Measurements from ENCODE around the gene SDHC. TPM values are rescaled to one million over a fixed set of nuclear protein-coding genes. Genes with fewer than 3 reads are reported as not detected.
"Not testable (repeated sequence)": the region's sequence is repeated elsewhere in the genome, so short reads cannot be mapped to it uniquely, and the experiment has no call there.

SDHC gene
- polyA plus RNA-seq, 1 of the 3 experiments (the other 2 are of a cell fraction) = 195 TPM

DNA sequence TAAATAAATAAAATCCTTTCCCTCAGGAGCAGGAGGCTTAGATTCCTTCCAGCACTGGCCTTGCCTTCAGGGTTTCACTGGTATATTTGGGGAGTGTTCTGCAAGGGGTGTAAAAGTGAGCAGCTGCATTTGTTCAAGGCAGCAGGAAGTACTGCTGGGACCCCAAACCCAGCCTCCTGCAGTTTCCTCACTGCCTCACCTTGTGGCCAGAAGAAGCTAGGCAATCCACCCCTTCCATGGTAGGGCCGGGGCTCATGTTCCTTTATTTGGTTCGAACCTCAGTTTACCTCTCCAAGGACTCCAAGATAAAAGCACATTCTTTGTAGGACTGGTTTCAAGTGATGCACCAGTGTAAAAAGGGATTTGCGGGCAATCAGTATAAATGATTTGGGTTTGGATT is 74.5 kb downstream of the SDHC start (continued):
- TF ChIP-seq RXRA (IDR thresholded peaks at IDR 0.05; ENCODE audit: borderline replicate concordance, low read depth) = no peak

- not testable (repeated sequence) for H3K4me1 ChIP-seq (ENCODE audit: control insufficient read depth in 1 of 2, insufficient read depth in 2 of 2, low read depth in 1 of 2, low read length in 1 of 2); DNase-seq; H3K27me3 ChIP-seq (ENCODE audit: insufficient read depth); H4K20me1 ChIP-seq (ENCODE audit: insufficient read depth); H3K79me2 ChIP-seq (ENCODE audit: insufficient read depth); H3K36me3 ChIP-seq (replicated peaks in 1 of 2; ENCODE audit: control insufficient read depth in 1 of 2, insufficient read depth in 2 of 2, low read length in 1 of 2); H3K9me2 ChIP-seq; H3F3A ChIP-seq (replicated peaks; ENCODE audit: insufficient read depth); H3K9me3 ChIP-seq
- POLR2A ChIA-PET = interaction anchor here (0.7 to 2.0 kb wide), 5 partner anchors 83 to 191 kb away, joined by 3 to 10 read pairs (median 4); partner anchors contain the start of genes NDUFS2 and TOMM40L
- CTCF ChIA-PET = interaction anchor here (1.0 to 2.0 kb wide), 4 partner anchors 14 to 224 kb away, joined by 3 to 10 read pairs (median 4); partner anchors contain the start of genes NDUFS2 and TOMM40L
- Histone ChIP-seq H2AFZ (ENCODE audit: low read depth) (peak overlapping the region; percentile 84), H3K4me2 (peak overlapping the region; percentile 67), H3K9ac (peak overlapping the region; percentile 72), H3K27ac (ENCODE audit: low read depth in 2 of 2, low read length in 1 of 2) (peak overlapping the region; percentile 79 to 96; a peak in 3 of 4 replicates), H3K4me3 (ENCODE audit: low read depth in 2 of 2, low read length in 1 of 2) (peak overlapping the region; percentile 58 to 62)
- 85% methylated on average over 16 of the region's 16 CpGs for WGBS (ENCODE audit: low lambda C conversion rate)
Observed at GRCh38 chr1:161389158-161389557, 75.0 kb downstream of the SDHC start.

GRCh38 chr1:161389691-161390558 is 75.7 kb downstream of the SDHC start:
- Histone ChIP-seq H3K27ac (ENCODE audit: low read depth in 2 of 2, low read length in 1 of 2) (peak overlapping the region; percentile 79 to 96), H3K36me3 (replicated peaks in 1 of 2; ENCODE audit: control insufficient read depth in 1 of 2, insufficient read depth in 2 of 2, low read length in 1 of 2) (no peaks in the 10 kb centered on the region), H3K9me2 (no peaks in the 10 kb centered on the region), H4K20me1 (ENCODE audit: insufficient read depth) (no peaks in the 10 kb centered on the region), H3K4me2 (peak overlapping the region; percentile 89), H3K4me1 (ENCODE audit: control insufficient read depth in 1 of 2, insufficient read depth in 2 of 2, low read depth in 1 of 2, low read length in 1 of 2) (peaks cover 0 to 5% of the 10 kb centered on the region in 2 experiments; a peak in 2 of 4 replicates), H3K9me3 (no peaks in the 10 kb centered on the region), H3K4me3 (ENCODE audit: low read depth in 2 of 2, low read length in 1 of 2) (peak overlapping the region; percentile 66 to 79), H2AFZ (ENCODE audit: low read depth) (peak overlapping the region; percentile 93), H3F3A (replicated peaks; ENCODE audit: insufficient read depth) (no peaks in the 10 kb centered on the region), H3K9ac (peak overlapping the region; percentile 89), H3K79me2 (ENCODE audit: insufficient read depth) (no peaks in the 10 kb centered on the region), H3K27me3 (ENCODE audit: insufficient read depth) (no peaks in the 10 kb centered on the region)
- ChIA-PET CTCF (interaction anchor here (1.0 to 2.2 kb wide), 5 partner anchors 10 to 224 kb away, joined by 3 to 10 read pairs (median 5); partner anchors contain the start of genes NDUFS2 and TOMM40L), POLR2A (interaction anchor here (0.7 to 2.0 kb wide), 5 partner anchors 84 to 192 kb away, joined by 3 to 10 read pairs (median 4); partner anchors contain the start of genes NDUFS2 and TOMM40L)
- peak; percentile 94 for DNase-seq
- 3% methylated on average over 38 of the region's 79 CpGs for WGBS (ENCODE audit: low lambda C conversion rate)
- TF ChIP-seq RXRA (IDR thresholded peaks at IDR 0.05; ENCODE audit: borderline replicate concordance, low read depth) (no peak), TEAD4 (IDR thresholded peaks at IDR 0.05; ENCODE audit: borderline replicate concordance, insufficient read depth) (no peak), NFIC (IDR thresholded peaks at IDR 0.05; ENCODE audit: borderline replicate concordance) (no peak), EZH2phosphoT487 (IDR thresholded peaks at IDR 0.05; ENCODE audit: borderline replicate concordance, low read depth) (no peak), REST (IDR thresholded peaks at IDR 0.05; ENCODE audit: low read depth, low read length) (0 out of 2 replicates have a peak, but pooled peaks have one; percentile 13), RAD21 (IDR thresholded peaks at IDR 0.05; ENCODE audit: low read length) (no peak), SIN3A (IDR thresholded peaks at IDR 0.05; ENCODE audit: borderline replicate concordance, low read depth, low read length) (0 out of 2 replicates have a peak, but pooled peaks have one; percentile 54), RFX5 (IDR thresholded peaks at IDR 0.05; ENCODE audit: low read length) (no peak), MEF2A (IDR thresholded peaks at IDR 0.05; ENCODE audit: borderline replicate concordance, low read depth) (no peak), TAF1 (IDR thresholded peaks at IDR 0.05; ENCODE audit: borderline replicate concordance, low read depth, low read length) (peak; percentile 50; the same call in 1 of the 2 replicates), JUND (IDR thresholded peaks at IDR 0.05) (peak; percentile 64; the same call in 1 of the 2 replicates), ELF1 (IDR thresholded peaks at IDR 0.05) (peak; percentile 86), RCOR1 (IDR thresholded peaks at IDR 0.05; ENCODE audit: low read length) (no peak), FOSL2 (IDR thresholded peaks at IDR 0.05; ENCODE audit: borderline replicate concordance, low read depth) (peak; percentile 83), FOXJ3 (CRISPR knock-in tag; IDR thresholded peaks at IDR 0.05) (no peak), EP300 (IDR thresholded peaks at IDR 0.05; ENCODE audit: borderline replicate concordance in 1 of 2, low read depth in 1 of 2, low read length in 1 of 2) (0 out of 4 replicates have a peak, but pooled peaks of 1 of the 2 experiments have one; percentile 15), TCF12 (IDR thresholded peaks at IDR 0.05) (peak; percentile 8; the same call in 1 of the 2 replicates), POLR2AphosphoS5 (IDR thresholded peaks at IDR 0.05; ENCODE audit: low read depth, low read length) (peak; percentile 90), USF1 (IDR thresholded peaks at IDR 0.05; ENCODE audit: borderline replicate concordance, low read depth) (0 out of 2 replicates have a peak, but pooled peaks have one; percentile 25), NRF1 (IDR thresholded peaks at IDR 0.05; ENCODE audit: low read depth, low read length) (peak; percentile 66)

Data from SK-N-SH (cell line).